HG03196 (cell line): ENCODE results near the gene CARNS1.

Source experiments
- ATAC-seq: cut with Tn5 transposase; IDR thresholded peaks from one replicate; pipeline ENCODE4 v1.9.1; 2021; ENCODE audit not compliant: unreplicated experiment

The CARNS1 gene

DNA sequence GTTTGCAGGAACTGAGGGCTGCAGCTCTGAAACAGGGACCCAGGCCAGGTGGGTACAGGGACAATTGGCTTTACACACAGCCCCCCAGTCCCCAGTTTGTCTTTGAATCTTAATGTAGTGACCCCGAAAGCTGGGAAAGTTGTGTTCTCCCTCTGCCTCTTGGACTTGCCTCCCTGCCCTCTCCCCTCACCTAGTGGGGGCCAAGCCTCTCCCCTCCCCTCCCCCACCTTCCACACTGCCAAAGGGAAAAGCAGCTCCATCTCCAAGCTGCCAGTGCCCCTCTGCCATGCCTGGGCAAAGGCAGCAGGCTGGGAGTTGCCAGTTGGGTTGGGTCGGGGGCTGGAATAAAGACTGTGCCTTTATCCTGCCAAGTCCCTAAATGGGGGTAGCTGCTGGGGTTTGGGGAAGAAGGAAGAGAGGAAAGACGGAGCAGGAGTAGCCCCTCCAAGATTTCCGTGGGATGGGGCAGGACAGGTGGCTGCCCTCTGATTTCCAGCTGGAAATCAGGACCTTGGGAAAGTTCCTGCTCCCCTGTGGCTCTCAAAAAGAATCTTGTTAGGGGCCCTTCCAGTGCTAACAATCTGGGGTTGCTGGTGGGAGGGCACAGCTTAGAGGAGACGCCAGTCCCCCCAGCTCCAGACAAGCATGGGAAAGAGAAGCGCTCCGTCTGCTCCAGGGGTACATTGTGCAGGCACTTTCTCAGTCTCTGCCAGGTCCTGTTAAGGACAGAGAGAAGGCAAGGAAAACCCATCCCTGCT lies 39.2 kb upstream of the CARNS1 start:
- no peak for ATAC-seq

DNA sequence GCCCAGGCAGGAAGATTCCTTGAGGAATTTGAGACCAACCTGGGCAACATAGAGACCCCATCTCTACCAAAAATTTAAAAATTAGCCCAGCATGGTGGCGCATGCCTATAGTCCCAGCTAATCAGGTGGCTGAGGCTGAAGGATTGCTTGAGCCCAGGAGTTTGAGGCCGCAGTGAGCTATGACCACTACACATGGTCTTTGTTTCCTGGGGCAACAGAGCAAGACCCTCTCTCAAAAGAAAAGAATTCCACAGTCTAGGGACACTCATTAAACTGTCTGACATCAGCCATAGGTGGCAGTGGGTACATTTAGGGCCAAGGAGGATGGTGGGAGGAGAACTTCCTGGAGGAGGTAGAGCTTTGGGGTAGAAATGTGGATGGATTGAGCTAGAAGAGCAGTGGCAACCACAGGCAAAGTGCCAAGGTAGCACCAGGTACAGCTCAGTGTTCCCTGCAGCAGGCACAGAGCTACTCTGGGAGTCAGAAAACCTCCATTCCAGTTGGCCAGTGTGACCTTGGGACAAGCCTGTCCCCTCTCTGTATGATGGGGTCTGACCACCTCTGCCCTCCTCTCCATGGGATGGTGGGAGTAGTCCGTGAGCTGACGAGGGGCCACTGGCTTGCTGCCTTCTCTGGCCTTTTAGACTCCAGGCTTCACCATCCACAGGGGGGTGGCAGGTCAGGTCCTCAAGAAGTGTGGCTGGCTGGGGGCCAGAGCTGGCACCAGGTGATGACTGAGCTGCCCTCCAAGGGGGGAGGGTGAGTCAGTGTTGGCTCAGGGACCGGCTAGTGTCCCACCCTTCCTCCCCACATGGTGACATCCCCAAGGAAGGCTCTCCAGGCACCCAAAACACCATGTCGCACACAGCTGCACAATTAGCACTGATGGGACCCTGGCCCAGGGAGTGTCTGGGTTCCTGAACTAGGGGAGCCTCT lies 38.3 kb upstream of the CARNS1 start:
- no peak for ATAC-seq

DNA sequence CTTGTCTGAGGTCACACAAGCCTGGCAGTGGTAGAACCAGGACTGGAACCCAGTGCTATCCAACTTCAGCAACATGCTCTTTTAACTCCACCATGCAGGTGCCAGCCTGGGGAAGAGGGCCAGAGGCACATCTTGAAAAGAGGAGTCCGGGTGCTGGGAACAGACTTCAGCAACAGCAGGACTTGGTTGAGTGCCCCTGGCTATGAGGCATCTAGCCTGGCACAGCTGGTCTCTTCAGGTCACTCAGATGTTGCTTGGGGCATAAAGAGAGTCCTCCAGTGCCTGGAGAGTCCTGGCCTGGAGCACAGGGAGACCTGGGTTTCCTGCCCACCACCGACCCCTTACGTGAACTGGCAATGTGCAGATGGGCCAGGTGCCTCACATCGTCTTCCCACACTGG lies 36.9 kb upstream of the CARNS1 start:
- ATAC-seq = no peak

DNA sequence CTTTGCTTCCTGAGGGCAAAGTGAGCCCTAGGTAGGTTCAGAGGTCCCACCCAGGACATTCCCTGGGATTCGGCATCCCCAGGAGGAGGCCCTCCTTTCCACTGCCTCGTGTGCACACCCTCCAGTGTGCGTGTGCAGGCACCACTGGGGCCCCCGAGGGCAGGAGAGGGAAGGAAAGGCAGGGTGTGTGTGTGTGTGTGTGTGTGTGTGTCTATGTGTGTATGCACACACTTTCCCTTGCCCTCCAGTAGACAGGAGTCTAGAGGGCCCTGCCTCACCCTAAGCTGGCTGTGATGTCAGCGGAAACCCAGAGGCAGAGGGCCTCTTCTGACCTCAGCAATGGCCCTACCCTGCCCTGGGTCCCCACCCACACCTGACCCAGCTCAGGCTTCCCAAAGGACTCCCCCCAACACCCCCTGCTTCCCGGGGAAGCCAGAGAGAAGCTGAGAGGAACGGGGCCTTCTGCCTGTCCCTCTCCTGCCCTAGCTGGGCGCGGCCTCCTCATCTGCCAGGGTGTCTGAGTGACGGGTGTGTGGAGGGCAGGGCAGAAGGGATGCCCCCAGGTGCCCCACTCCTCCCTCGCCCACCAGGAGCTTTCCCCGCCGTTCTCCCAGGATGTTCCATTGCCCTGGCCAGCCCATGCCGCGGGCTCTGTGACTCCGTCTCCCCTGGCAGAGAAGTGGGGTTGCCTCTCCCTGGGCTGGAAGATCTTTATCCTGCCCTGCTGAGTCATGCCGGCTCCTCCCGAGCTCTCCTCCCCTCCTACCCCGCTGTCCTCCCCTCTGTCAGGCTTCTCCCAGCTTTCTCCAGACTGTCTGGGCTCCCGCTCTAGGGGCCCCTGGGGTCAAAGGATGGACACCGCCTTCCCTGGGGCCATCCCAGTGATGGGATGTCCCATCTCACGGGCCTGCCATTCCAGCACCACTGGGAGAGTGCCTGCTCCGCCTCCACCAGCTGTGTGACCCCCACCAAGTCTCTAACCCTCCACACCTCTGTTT lies 36.1 kb upstream of the CARNS1 start:
- ATAC-seq = no peak

DNA sequence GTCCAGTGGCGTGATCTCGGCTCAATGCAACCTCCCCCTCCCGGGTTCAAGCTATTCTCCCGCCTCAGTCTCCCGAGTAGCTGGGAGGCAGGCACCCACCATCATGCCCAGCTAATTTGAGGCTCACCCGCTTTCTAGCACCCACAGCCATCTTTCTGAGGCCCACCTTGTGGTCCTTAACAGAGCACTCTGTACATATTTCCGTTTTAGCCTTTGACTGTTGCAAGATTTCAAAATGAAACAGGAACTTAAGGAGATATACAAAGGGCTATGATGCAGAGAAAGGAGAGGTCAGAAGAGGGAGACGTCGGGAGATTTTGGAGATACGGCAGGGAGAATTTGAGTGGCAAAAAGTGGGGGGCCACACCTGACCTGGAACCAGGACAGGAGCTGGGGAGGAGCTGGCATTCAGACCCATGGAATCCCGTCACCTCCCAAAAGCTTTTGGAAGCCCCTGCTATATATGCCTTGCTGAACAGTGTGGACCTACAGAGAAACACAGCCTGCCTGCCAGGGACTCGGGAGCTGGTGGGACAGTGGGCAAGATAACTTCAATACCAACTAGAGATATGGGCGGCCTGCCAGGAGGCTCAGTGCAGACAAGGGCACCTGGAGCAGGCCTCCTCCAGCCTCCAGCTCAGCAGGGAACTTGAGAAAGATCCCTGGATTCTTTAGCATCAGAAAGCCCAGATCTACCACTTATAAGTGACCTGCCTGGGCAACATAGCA lies 34.1 kb upstream of the CARNS1 start:
- ATAC-seq = no peak

DNA sequence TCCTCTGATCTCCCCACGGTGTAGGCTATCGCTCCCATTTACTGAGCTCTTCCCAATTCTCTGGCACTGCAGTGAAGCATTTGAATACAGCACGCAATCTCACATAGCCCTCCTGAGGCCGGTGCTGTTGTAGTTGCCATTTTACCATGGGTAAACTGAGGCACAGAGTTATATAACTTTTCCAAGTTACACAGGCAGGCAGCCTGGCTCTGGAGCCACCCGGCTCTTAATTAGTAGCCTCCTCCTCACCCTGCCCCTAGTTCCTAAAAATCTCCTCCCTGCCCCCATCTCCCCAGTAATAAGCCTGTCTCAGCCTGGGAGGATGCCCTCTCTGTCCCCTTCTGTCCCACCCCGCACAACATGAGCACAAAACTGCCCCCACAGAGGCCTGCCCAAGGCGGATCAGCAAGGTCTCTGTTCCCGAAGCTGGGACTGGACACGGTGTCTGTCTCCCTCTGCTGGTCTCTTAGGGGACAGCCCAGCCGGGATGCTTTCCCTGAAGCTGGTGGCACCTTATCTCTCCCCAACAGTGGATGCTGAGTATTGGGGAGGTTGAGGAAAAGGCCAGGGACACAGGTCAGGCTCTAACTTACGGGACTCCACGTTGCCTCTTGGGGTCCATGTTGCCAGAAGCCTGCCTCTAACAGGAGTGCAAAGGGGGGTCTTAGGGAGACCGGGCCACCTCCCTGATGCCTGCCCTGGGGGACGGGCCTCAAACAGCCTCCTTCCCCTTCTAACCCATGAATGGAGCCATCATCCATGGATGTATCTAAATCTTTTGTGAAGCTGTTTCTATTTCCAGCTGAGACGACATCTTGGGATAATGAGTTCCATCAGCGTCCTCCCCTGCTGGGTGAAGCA lies 33.0 kb upstream of the CARNS1 start:
- ATAC-seq = no peak

DNA sequence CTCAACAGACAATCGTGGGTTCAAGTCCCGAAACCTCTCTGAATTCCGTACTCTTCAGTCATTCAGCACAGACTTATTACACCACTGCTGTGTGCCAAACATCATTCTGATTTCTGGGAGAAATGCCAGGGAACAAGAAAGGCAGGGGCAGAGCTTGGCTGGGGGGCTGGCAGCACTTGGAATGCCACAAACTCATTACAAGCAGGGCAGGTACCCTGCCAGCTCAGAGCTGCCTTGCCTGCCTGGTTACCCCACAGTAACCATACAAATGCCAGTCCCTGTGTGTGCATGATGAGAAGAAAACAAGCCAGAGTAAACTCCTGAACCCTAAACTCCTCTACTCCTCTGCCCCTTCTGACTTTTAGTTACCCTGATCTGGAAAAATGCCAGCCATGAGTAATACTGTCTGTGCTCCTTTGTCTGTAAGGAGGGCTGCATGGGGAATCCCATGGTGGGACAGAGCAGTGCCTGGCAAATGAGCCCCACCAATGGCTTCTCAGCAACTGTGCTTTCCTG lies 30.6 kb upstream of the CARNS1 start:
- no peak for ATAC-seq

DNA sequence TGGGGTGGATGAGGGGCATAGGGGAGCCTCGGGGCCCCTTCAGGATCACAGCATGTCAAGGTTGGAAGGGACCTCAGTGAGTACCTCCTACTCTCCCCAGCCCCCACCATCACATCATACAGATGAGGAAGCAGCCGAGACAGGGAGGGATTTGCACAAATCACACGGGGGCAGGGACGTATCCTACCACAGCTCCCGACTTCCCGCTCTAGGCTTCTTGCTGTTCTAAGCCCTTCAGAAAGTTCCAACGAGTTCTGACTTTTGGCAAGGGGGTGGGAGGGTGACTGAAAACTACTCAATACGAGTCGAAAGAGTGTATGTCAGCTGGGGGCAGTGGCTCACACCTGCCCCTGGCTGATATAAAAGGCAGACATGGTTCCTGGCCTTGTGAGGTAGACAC lies 28.4 kb upstream of the CARNS1 start:
- no peak for ATAC-seq

DNA sequence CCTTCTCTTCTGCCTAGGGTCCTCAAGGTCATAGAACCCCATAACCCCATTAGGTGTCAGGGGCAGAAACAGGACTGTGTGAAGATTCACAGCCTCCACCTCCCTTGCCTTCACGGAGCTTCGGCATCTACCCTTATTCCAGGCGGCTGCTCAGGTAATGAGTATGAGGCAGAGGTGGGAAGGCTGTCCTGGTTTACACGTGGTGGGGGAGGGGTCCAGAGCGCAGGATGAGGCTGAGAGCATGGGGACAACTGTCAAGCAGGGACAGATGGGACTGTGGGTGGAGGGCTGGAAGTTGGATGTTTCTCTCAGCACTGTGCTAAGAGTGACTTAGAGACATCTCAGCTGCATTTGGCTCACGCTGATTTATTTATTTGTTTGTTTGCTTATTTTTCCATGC lies 28.0 kb upstream of the CARNS1 start:
- ATAC-seq = no peak

DNA sequence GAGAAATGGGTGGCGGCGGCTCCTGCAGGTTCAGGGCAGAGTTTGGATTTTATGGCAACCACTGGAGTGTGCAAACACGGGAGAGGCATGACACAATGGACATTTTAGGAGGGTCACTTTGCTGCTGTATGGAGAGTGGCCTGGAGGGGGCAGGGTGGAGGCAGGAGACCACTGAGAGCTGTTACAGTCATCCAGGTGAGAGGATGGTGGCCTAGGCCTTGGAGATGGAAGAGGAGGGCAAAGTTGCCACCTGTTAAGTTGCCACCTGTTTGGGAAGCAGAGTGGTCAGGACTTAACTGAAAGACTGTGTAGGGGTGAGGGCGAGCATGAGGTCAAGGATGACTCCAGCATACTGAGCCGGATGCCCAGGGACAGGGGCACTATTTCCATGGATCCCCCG lies 26.0 kb upstream of the CARNS1 start:
- ATAC-seq = no peak

DNA sequence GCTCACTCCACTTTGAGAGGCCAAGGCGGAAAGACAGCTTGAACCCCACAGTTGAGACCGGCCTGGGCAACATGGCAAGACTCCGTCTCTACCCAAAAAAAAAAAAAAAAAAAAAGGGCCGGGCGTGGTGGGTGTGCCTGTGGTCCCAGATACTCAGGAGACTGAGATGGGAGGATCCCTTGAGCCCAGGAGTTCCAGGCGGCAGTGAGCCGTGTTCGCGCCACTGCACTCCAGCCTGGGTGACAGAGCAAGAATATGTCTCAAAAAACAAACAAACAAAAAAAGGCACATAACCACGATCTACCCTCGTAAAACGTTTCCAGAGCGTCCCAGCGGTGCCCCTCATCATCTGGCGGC lies 24.6 kb upstream of the CARNS1 start:
- ATAC-seq = no peak

DNA sequence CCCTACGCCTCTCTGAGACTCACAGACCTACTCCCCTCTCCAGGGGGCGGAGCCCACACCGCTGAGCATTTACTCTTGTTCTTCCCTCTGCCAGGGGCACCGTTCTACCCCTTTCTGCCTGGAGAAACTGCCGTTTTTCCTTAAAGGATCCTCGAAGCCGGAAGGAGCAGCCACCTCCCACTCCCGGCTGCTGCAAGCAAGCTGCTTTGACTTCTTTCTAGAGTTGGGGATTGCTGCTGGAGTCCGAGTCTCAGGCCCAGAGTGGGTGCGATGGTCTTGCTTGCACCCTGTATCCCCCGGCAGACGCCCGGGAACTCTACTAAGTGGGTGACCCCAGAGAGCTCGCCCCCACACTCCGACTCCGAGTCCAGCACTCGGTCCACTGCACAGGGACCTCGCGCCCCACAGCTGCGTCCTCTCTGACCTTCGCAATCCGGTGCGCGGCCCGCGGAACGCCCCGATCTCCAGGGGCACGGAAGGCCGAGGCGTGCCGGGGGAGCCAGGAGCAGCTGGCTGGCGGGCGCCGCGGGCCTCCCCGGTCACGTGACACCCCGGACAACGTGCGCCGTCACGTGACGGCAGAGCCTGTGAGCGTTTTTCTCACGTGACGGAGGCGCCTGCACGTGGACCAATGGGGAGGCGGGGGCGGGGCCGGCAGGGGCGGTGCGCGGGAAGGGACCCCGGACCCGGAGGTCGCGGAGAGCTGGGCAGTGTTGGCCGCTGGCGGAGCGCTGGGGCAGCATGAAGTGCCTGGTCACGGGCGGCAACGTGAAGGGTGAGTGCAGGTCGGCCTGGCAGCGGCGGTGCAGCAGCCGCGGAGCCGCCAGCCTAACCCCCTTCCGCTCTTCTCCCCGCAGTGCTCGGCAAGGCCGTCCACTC lies 23.9 kb upstream of the CARNS1 start, which contains the start of gene RAD9A:
Gene RAD9A, plus strand, starts transcription at position 683 of the 879 bp plus-strand sequence. Its CDS starts 59 bp downstream, at position 742.
- ATAC-seq = peak; percentile 54

DNA sequence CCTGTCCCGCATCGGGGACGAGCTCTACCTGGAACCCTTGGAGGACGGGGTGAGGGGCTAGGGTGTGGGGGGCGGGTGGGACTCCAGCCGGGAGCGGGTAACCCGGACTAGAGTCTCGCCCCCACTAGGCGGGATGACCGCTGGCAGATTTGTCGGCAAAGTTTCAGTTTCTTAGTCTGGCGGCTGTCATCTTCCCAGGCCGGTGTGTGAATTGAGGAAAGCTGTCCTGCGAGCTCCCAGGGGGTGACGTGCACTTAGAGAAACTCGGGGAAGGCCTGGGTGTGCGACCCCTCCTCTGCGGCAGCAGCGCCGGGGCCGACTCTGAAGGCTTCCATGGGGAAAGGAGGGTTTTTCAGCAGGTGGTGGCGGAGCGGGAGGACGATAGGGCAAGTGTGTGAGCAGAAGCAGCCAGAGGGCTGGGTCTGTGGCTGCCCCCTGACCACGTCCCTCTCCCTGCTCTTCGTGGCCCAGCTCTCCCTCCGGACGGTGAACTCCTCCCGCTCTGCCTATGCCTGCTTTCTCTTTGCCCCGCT lies 23.2 kb upstream of the CARNS1 start:
- ATAC-seq = no peak

DNA sequence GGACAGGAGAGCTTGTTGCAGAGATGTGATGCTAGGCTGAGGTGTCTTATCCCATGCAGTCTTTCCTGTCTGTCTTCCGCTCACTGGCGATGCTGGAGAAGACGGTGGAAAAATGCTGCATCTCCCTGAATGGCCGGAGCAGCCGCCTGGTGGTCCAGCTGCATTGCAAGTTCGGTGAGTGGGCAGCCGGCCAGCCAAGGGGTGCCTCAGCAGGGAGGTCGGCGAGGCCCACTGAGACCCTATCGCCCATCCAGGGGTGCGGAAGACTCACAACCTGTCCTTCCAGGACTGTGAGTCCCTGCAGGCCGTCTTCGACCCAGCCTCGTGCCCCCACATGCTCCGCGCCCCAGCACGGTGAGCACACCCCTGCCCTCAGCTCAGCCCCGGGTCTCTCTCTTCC lies 22.0 kb upstream of the CARNS1 start:
- ATAC-seq = no peak

DNA sequence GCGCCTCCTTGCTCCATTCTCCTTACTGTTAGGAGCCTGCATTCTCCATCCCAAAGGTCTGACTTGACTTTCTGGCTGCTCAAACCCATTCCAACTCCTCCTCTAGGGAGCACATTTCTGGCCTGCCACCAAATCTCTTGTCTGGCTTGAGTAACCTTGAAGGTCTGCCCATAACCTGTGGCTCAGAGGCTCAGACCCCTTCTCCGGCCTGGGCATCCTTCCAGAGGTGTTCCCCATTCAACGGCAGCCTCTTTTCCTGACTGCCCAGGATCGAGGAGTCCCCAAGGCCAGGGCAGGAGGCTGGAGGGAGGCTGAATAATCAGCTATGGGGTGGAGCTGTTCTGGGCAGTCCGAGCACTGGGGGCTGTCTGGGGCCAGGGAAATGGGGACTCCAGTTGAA lies 21.5 kb upstream of the CARNS1 start:
- ATAC-seq = no peak

DNA sequence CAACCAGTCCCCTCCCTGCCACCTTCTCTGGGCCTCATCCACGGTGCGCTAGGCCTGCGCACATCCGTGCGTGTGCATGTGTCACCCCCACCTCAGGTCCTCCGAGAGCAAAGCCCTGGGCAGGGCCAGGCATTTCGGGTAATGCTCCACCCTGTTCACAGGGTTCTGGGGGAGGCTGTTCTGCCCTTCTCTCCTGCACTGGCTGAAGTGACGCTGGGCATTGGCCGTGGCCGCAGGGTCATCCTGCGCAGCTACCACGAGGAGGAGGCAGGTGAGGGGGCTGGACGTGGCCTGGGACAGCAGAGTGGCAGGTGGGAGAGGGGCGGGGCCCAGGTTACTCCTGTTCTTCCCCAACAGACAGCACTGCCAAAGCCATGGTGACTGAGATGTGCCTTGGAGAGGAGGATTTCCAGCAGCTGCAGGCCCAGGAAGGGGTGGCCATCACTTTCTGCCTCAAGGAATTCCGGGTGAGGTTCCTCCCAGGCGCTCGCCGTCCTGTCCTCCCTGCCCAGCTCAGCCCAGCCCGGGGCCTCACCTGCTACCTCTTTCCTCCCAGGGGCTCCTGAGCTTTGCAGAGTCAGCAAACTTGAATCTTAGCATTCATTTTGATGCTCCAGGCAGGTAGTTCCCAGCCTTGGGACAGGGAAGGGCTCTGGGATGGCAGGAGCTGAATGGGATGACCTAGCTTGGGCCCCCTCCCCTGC lies 19.8 kb upstream of the CARNS1 start:
- ATAC-seq = no peak

DNA sequence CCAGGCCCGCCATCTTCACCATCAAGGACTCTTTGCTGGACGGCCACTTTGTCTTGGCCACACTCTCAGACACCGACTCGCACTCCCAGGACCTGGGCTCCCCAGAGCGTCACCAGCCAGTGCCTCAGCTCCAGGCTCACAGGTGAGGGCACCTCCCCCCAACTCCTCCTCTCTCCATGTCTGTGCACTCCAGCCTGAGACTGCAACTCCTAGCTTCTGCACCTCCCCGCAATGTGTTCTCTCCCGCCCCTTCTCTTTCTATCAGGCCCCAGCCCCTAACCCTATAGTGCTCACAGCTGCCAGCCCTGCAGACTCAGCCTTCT lies 19.3 kb upstream of the CARNS1 start:
- ATAC-seq = no peak
